GM21423 (cell line): ENCODE results near the gene SPEF1.
"Not testable (repeated sequence)": the region's sequence is repeated elsewhere in the genome, so short reads cannot be mapped to it uniquely, and the experiment has no call there.

Experiments
- ATAC-seq: cut with Tn5 transposase; IDR thresholded peaks from one replicate; pipeline ENCODE4 v1.9.1; 2021; ENCODE audit warnings: mild to moderate bottlenecking, moderate library complexity; ENCODE audit not compliant: unreplicated experiment

Gene SPEF1

GRCh38 chr20:3789201-3789600 lies 8.0 kb upstream of the SPEF1 start:
- not testable (repeated sequence) for ATAC-seq

- no peak for ATAC-seq
Observed at GRCh38 chr20:3788685-3789155, 7.5 kb upstream of the SPEF1 start.

DNA sequence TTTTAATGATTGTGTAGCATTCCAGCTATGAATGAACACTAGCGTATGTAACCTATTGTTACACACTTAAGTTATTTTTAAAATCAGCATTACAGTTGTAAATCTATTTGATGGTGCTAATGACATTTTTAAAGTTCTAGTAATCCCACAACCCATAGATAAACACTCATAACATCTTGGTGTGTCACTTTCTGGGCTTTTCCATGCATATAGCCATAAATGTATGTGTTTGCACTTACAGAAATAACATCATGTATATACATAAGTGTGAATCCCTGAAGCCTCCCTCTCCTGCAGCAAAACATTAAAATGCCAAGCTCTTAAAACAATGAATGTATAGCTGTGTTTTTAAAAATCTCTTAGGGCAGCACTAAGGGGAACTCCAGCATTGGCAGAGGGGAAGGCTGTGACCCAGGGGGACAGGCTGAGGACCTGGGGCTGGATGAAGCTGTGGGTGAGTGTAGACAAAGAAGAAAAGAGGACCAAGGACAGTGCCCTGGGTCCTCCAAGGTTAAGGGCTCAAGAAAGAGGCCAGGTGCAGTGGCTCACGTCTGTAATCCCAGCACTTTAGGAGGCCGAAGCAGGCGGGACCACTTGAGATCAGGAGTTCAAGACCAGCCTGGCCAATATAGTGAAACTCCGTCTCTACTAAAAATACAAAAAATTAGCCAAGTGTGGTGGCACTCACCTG lies 6.2 kb upstream of the SPEF1 start:
- ATAC-seq, result no peak

- peak; percentile 79 for ATAC-seq
Observed at GRCh38 chr20:3786665-3787323, 5.5 kb upstream of the SPEF1 start, which contains the start of gene CENPB. Gene CENPB, minus strand, starts transcription at chr20:3786740. Its CDS starts 257 bp downstream, at chr20:3786483.

DNA sequence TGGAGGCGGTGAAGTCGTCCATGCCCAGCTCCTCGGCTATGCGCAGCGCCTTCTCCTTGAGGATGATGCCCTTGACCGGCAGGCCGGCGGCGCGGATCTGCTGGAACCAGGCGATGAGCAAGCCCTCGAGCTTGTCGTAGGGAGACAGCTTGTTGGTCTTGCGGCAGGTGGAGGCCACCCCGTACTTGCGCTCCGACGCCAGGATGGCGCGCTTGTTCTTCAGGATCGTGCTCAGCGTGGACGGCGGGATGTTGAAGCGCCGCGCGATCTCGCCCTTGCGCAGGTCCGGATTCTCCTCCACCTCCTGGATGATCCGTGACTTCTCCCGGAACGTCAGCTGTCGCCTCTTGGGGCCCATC lies 4.9 kb upstream of the SPEF1 start:
- peak; percentile 11 for ATAC-seq

DNA sequence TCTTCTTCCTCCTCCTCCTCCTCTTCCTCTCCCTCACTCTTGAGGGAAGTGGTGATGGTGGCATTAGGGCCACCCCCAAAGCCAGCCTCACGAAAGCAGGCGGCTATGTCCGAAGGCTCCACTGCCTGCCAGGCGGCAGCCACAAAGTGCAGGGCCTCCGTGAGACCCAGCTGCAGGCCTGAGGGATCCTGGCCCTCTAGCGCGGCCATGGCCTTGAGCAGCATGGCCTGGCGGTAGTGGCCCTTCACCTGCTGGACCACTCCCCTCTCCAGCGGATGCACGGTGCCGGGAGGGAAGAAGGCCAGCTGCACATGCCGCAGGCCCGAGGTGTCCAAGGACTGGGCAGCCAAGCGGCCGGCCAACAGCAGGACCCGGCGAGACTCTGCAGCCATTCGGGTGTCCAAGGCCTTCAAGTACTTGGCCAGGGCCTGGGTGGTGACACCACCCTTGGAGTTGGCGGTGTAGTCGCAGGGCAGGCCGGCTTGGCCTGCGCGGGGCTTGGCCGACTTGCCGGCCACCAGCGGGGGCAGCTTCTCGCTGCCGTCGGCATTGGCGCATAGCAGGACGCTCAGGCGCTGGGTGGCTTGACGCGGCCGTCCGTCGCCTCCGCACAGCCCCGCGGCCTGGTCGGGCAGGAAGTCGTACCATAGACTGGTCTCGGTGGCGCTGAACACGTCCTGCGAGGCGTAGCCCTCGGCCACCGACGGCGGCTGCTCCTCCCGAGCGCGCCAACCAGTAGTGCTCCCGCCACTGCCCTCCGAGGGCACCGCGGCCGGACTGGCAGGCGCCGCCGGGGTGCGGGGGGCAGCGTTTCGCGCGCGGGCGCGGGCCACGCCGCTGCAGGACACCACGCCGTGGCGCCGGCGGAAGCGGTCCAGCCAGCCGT lies 4.2 kb upstream of the SPEF1 start:
- no peak for ATAC-seq

GRCh38 chr20:3784863-3785239 lies 3.6 kb upstream of the SPEF1 start:
- no peak for ATAC-seq

GRCh38 chr20:3784216-3784853 lies 3.1 kb upstream of the SPEF1 start:
- no peak for ATAC-seq

DNA sequence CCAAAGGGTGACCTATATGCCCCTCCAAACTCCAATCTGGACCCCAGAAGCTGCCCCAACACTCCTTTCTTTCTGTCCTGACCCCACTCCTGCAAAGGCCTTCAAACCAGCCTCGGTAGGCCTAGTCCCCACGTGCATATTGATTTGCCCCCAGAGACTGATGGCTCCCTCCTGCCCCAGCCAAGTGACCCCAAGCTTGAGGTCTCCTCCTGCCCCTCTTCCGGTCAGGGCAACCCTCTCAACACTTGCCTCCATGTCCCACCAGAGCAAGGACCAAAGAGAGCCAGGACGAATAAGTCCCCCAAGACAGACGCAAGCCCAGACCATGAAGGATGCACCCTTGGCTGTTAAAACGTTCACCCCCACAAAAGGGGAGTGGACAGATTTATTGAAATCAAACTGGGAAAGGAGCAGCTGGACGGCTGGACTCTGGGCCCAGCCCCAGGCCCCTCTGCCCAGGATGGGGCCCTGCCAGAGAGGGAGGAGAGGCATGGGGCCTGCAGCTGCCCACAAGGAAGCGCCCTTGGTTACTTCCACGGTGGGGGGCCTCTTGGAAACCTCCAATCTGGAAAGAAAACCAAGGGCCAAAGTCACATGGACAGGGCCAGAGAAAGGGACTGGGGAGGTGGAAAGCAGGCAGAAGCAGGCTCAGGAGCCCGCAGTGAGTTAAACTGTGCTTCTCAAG lies 2.4 kb upstream of the SPEF1 start:
- ATAC-seq, result no peak

GRCh38 chr20:3783068-3783489 lies 1.8 kb upstream of the SPEF1 start:
- ATAC-seq, result no peak

GRCh38 chr20:3782597-3782996 lies 1.3 kb upstream of the SPEF1 start:
- no peak for ATAC-seq

DNA sequence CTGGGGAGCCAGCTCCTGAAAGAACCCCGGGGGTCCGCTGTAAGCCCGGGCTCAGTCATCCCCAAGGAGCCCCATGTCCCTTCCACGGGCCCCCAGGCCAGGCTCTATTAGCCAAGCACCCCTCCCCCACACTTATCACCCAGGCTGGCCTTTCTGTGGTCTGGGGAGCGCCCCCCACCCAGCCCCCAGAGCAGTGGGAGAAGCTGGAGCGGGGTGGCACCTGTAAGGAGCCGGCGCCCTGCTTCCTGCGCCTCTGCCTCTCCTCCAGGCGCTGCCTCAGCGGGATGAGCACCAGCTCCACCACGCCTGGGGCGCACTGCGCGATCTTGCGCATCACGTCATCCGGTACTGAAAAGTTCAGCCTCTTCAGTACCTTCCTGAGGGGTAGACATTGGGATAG lies 2.3 kb downstream of the SPEF1 start:
- ATAC-seq, result no peak

- no peak for ATAC-seq
Observed at GRCh38 chr20:3777716-3778629, 3.3 kb downstream of the SPEF1 start.

GRCh38 chr20:3777381-3777715 lies 3.9 kb downstream of the SPEF1 start:
- no peak for ATAC-seq

GRCh38 chr20:3775457-3776108 lies 5.7 kb downstream of the SPEF1 start:
- no peak for ATAC-seq

- no peak for ATAC-seq
Observed at GRCh38 chr20:3771552-3772058, 9.6 kb downstream of the SPEF1 start.

- ATAC-seq, result peak; percentile 42
Observed at GRCh38 chr20:3768342-3769130, 12.7 kb downstream of the SPEF1 start.
